Activated T-helper 2 cell treated with anti-CD3 and anti-CD28 coated beads, Interferon-gamma antibody, Interleukin-2, Interleukin-4, amounts not matched to agents 10 μg/mL and 5 μg/mL and 100 μg/mL, durations not matched to agents 14 hours and 24 hours and 36 hours (primary cell): ENCODE data around the gene DNALI1. TPM values are rescaled to one million over a fixed set of nuclear protein-coding genes. Genes with fewer than 3 reads are reported as not detected.
A peak's percentile ranks its signal among the peaks of the same experiment; 100 is the strongest.
"Not testable (repeated sequence)": the region's sequence is repeated elsewhere in the genome, so short reads cannot be mapped to it uniquely, and the experiment has no call there.

Source experiments
- DNase-seq: peaks from one replicate; pipeline ENCODE4 v3.0.0; 2021; ENCODE audit warnings: low spot score
- H3K27ac Mint-ChIP-seq: one replicate; pipeline ENCODE4 v1.8.0; 2021; ENCODE audit warnings: mixed read lengths
- H3K27me3 Mint-ChIP-seq: one replicate; pipeline ENCODE4 v1.8.0; 2021; ENCODE audit warnings: low read depth, mixed read lengths
- H3K36me3 Mint-ChIP-seq: one replicate; pipeline ENCODE4 v1.8.0; 2021; ENCODE audit warnings: low read depth, mixed read lengths
- H3K4me1 Mint-ChIP-seq: one replicate; pipeline ENCODE4 v1.8.0; 2021; ENCODE audit warnings: low read depth, mixed read lengths
- H3K4me3 Mint-ChIP-seq: one replicate; pipeline ENCODE4 v1.8.0; 2021; ENCODE audit warnings: low read depth, mild to moderate bottlenecking, moderate library complexity, mixed read lengths
- H3K9me3 Mint-ChIP-seq: one replicate; pipeline ENCODE4 v1.8.0; 2021; ENCODE audit warnings: mixed read lengths
- intact Hi-C: fragments of 100-400 bp; cut with micrococcal nuclease; formaldehyde crosslinking; loops from one replicate; pipeline ENCODE4 v1.15.1; 2023
- total RNA-seq: library from RNA; stranded (reverse); gene quantifications from 2 replicates; pipeline ENCODE4 v1.2.3, GENCODE V29; 2022

The DNALI1 gene
- total RNA-seq, 1 donor from 2014 or later: not detected

DNA sequence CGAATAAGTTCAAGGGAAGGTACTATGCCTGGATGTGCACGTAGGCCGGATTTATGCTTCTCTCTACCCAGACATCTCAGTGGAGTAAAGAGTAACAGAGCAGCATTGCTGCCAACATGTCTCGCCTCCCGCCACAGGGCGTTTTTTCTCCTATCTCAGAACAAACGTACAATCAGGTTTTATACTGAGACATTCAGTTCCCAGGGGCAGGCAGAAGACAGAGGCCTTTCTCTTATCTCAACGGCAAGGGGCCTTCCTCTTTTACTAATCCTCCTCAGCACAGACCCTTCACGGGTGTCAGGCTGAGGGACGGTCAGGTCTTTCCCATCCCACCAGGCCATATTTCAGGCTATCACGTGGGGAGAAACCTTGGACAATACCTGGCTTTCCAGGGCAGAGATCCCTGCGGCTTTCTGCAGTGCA is 3.2 kb downstream of the DNALI1 start:
- H3K36me3 Mint-ChIP-seq, DNase-seq, H3K4me3 Mint-ChIP-seq, H3K9me3 Mint-ChIP-seq, H3K27me3 Mint-ChIP-seq, H3K27ac Mint-ChIP-seq, H3K4me1 Mint-ChIP-seq: not testable (repeated sequence)
- intact Hi-C loops: loop anchor here (2.0 kb wide), 1 partner anchor 123 kb away; no protein-coding TSS in a partner anchor

DNA sequence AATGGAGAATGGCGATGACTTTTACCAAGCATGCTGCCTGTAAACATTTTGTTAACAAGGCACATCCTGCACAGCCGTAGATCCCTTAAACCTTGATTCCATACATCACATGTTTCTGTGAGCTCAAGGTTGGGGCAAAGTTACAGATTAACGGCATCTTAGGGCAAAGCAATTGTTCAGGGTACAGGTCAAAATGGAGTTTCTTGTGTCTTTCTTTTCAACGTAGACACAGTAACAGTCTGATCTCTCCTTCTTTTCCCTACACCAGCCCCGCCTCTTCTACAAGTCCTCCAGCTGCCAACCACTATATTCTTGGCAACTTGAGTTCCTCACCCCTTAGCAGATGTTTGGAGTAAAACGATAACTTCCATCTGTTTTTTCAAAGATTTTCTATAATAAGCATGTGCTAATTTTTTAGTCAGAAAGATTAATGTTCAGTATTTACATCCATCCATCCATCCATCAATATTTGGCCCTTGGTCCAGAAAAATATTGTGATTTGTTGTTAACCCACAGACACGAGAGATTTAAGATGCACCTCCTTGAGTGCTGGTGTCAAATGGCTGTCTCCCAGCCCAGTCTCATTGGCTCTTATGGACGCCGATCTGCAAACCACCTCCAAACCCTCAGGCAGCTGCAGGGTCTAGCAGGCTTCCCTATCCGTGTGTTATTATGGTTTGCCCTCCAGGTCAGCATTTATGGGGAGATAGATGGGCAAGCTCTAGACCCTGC is 3.8 kb downstream of the DNALI1 start:
- Mint-ChIP-seq H3K36me3 (peaks cover 7% of the 10 kb centered on the region), H3K4me1 (peaks cover 8% of the 10 kb centered on the region), H3K27ac (no peak overlapping the region), H3K9me3 (no peaks in the 10 kb centered on the region), H3K27me3 (no peaks in the 10 kb centered on the region), H3K4me3 (no peak overlapping the region)
- intact Hi-C loops: loop anchor here (2.0 kb wide), 1 partner anchor 122 kb away; no protein-coding TSS in a partner anchor
- DNase-seq: no peak

DNA sequence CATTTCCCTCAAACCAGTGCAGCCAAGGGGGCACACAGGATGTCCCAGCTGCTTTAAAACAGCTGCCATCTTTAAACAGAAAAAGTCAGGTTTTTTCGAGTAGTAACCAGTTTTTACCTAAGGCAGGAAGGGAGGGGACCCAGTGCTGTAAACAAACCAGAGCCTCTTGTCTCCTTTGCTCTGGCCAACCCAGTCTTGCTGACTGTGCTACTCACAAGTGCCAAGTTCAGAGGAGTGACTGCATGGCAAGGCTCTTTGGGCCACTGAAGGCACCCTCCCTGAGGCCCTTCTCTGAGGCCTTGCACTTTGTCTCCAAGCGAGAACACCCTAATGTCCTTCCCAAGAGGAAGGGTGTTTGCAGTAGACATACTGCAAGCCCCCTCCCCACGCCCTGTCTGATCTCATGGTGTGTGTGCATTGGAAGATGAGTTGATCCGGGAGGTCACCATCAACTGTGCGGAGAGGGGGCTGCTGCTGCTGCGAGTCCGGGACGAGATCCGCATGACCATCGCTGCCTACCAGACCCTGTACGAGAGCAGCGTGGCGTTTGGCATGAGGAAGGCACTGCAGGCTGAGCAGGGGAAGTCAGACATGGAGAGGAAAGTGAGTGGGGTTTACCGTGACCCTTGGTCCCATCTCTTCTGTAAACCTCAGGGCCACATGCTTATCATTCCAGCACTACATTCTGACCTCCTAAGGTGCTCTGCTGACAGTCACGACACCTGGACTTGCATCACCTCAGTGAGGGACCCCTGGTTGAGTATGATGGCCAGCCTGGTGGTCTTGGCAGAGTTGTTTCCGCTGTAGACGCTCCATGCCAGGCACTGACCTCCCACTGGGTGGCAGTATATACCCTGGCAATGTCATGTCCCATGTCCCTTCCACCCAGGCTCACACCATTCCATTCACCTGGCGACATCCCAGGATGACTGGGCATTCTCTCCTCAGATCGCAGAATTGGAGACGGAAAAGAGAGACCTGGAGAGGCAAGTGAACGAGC is 4.7 kb downstream of the DNALI1 start:
- Mint-ChIP-seq H3K4me3 (no peak overlapping the region), H3K27ac (no peak overlapping the region), H3K9me3 (no peaks in the 10 kb centered on the region), H3K36me3 (peaks cover 16% of the 10 kb centered on the region), H3K27me3 (no peaks in the 10 kb centered on the region), H3K4me1 (peaks cover 7% of the 10 kb centered on the region)
- intact Hi-C loops: loop anchor here (2.0 kb wide), 1 partner anchor 121 kb away; no protein-coding TSS in a partner anchor
- DNase-seq: no peak

DNA sequence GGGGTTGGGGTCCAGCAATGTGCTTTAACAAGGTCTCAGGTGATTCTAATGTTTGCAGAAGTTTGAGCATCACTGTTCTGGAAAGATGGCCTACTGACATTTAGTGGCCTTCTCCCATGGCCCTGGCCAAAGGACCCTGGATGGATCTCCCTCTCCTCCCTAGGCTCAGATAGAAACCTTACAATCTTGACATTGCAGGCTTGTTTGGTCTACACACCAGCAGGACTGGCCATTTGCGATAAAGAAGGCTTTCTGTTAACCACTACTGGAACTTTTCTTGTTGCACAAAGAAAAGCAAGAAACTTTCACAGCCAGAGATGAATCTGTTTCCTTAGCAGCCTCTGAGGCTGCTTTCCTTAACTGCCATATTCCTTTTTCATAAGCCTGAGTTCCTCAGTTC is 6.2 kb downstream of the DNALI1 start:
- no peaks in the 10 kb centered on the region for H3K27me3 Mint-ChIP-seq
- H3K27ac Mint-ChIP-seq: no peak overlapping the region
- DNase-seq: no peak
- H3K4me3 Mint-ChIP-seq: no peak overlapping the region
- peaks cover 2% of the 10 kb centered on the region for H3K4me1 Mint-ChIP-seq
- intact Hi-C loops: no loop called here
- no peaks in the 10 kb centered on the region for H3K9me3 Mint-ChIP-seq
- peaks cover 31% of the 10 kb centered on the region for H3K36me3 Mint-ChIP-seq

DNA sequence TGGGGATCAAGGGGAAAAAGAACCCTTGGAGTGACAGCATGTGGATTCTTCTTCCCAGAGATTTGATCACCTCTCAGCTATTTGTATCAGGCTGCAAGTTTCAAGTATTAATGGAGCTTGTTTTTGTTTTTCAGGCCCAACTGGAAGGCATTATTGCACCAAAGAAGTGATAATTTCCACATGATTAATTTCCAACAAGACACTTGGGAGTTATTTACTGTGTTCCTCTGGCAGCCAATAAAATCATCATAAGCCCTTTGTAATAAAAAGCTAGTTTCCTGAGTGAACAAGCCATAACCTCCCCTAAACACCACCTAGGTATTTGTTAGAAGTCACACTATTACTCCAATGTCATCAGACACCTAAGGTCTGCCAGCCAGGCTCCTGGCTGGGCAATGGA is 8.2 kb downstream of the DNALI1 start:
- Mint-ChIP-seq H3K36me3 (peaks cover 50% of the 10 kb centered on the region), H3K27ac (no peak overlapping the region), H3K9me3 (no peaks in the 10 kb centered on the region), H3K27me3 (no peaks in the 10 kb centered on the region), H3K4me1 (no peaks in the 10 kb centered on the region), H3K4me3 (no peak overlapping the region)
- intact Hi-C loops: no loop called here
- no peak for DNase-seq

DNA sequence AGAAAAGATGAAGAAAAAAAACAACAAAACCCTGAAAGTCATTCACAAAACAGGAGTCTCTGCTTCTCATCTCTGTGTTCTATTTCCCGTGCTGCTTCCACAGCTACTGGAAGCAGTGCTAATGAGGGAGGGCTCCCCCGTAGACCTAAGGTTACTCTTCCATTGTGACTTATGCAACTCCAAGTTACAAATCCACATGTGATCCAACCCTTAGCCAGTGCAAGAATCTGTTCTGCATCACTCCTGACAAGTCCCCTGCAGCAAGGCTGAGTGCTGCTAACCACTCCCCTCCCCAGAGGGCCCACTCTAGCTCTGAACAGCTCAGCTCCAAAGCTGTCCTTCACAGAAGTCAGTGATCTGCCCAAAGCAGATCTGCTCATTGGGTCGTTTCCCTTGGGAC is 10.3 kb downstream of the DNALI1 start:
- Mint-ChIP-seq H3K4me1 (peaks cover 16% of the 10 kb centered on the region), H3K4me3 (no peak overlapping the region), H3K27me3 (no peaks in the 10 kb centered on the region), H3K9me3 (no peaks in the 10 kb centered on the region), H3K36me3 (peaks cover 68% of the 10 kb centered on the region), H3K27ac (no peak overlapping the region)
- DNase-seq: no peak
- intact Hi-C loops: no loop called here

DNA sequence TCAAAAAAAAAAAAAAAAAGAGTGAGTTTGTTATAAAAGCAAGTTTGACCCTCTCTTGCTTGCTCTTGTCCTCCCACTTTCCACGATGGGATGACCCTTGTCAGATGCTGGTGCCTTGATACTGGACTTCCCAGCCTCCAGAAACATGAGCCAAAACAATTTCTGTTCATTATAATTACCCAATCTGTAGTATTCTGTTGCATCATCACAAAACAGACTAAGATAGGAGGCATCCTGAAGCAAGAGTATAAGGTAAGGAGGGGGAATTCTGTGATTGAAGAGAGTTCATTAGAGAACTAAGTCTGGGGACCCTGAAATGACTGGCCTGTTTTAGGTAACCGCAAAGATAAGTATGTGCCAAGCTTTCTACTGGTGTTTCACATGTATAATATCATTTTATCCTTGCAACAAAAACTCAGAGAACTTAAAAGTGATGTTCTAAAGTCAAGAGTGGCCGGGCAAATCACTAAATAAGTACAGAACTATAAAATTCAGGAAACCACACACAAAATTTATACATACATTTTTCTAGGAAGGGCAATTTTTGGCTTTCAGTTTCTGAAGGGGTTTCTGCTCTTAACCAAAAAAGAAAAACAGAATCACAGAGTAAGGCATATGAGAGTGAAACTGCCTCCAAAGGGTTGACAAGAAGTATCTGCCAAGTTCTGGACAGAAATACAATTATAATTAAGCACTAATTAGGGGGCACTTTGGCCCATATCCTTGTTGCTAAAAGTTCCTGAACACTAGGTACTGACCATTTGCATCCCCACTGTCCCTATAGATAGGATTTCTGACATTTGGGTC is 14.0 kb downstream of the DNALI1 start:
- peak overlapping the region; percentile 61 for H3K27ac Mint-ChIP-seq
- H3K36me3 Mint-ChIP-seq: peaks cover 94% of the 10 kb centered on the region
- H3K4me3 Mint-ChIP-seq: peak overlapping the region; percentile 14
- H3K4me1 Mint-ChIP-seq: peaks cover 47% of the 10 kb centered on the region
- H3K9me3 Mint-ChIP-seq: no peaks in the 10 kb centered on the region
- intact Hi-C loops: loop anchor here (10.0 kb wide), 1 partner anchor 96 kb away; the partner anchor contains the start of gene ZC3H12A
- DNase-seq: no peak
- no peaks in the 10 kb centered on the region for H3K27me3 Mint-ChIP-seq

DNA sequence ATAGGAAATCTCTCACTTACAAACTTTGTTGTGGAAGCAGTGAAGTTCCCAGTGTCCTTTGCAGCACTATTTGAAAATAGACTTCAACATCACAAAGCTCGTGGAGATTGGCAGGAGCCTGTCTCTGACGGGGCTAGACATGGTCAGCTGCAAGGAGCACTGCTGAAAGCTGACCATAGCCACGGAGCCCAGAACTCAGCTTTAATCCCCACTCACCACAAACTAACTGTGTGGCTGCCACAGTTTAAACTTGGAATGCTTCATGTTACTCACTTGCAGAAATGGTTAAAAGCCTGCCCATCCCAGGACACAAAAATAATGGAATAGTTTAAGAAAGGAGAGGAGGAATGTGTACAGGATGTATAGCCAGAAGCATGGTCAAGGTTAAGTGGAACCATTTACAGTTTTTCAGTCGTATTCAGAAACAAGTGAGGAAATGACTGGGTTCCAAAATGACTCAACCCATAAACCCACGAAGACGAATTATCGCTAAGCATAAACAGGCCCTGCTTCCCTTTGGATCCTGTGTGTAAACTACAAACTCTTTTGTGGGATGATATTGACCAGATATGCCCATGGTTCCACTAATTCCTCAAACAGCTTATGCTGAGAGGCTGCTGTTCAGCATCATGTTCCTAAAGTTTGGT is 18.2 kb downstream of the DNALI1 start:
- DNase-seq: no peak
- Mint-ChIP-seq H3K27me3 (no peaks in the 10 kb centered on the region), H3K4me1 (peaks cover 66% of the 10 kb centered on the region), H3K9me3 (no peaks in the 10 kb centered on the region), H3K4me3 (no peak overlapping the region), H3K27ac (peak overlapping the region; percentile 81), H3K36me3 (peaks cover 90% of the 10 kb centered on the region)
- intact Hi-C loops: loop anchor here (2.0 to 10.0 kb wide), 2 partner anchors 20 to 100 kb away; partner anchors contain the start of genes GNL2 and ZC3H12A

DNA sequence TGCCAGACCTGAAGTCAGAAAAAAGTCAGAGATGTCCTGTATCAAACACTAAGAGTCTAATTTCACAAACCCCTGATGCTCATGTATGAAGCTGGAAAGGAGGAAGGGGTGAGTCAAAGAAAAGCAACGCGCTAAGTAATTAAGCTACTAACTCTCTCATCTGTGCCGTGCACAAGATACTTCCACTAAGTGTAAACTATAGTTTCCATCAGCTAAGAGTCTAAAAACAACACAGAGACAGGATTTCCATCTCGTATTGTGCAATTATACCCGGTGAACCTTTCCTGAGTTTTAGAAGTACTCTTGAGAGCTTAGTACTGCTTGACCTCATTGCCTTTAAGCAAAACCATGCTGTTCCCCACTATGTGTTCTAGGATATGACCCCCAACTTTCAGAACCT is 19.0 kb downstream of the DNALI1 start:
- Mint-ChIP-seq H3K4me3 (no peak overlapping the region), H3K27me3 (no peaks in the 10 kb centered on the region), H3K27ac (peak overlapping the region; percentile 81), H3K36me3 (peaks cover 91% of the 10 kb centered on the region), H3K9me3 (no peaks in the 10 kb centered on the region), H3K4me1 (peaks cover 63% of the 10 kb centered on the region)
- intact Hi-C loops: loop anchor here (2.0 to 10.0 kb wide), 2 partner anchors 19 to 101 kb away; partner anchors contain the start of genes GNL2 and ZC3H12A
- DNase-seq: no peak

DNA sequence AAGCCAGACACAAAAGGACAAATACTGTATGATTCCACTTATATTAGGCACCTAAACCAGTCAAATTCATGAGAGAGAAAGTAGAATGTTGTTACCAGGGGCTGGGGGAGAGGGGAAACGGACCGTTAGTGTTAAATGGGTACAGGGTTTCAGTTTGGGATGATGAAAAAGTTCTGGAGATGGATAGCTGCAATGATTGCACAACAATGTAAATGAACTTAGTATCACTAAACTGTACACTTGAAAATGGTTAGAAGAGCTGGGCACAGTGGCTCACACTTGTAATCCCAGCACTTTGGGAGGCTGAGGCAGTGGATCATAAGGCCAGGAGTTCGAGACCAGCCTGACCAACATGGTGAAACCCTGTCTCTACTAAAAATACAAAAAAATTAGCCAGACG is 27.8 kb downstream of the DNALI1 start:
- intact Hi-C loops, DNase-seq, H3K27ac Mint-ChIP-seq, H3K4me3 Mint-ChIP-seq, H3K4me1 Mint-ChIP-seq, H3K27me3 Mint-ChIP-seq, H3K9me3 Mint-ChIP-seq: not testable (repeated sequence)
- peaks cover 74% of the 10 kb centered on the region for H3K36me3 Mint-ChIP-seq

DNA sequence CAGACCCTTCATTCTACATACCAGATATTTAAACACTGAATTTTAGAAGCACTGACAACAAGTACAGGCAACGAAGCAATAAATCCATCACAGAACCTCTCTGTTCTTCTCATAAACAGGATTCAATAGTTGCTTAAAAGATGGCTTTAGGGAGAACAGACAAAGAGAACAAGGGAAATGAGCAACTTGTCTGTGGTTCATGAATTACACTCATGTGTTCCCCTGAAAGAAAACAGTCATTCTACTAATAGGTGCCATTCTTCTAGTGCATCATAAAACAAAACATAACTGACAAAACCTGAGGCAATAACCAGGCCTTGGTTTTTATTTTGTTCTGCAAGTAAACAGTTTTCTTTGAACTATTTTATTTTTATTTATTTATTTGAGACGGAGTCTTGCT is 32.2 kb downstream of the DNALI1 start:
- H3K9me3 Mint-ChIP-seq: no peaks in the 10 kb centered on the region
- intact Hi-C loops: no loop called here
- H3K4me1 Mint-ChIP-seq: peaks cover 21% of the 10 kb centered on the region
- no peak overlapping the region for H3K4me3 Mint-ChIP-seq
- H3K27me3 Mint-ChIP-seq: no peaks in the 10 kb centered on the region
- no peak overlapping the region for H3K27ac Mint-ChIP-seq
- peaks cover 75% of the 10 kb centered on the region for H3K36me3 Mint-ChIP-seq
- no peak for DNase-seq

DNA sequence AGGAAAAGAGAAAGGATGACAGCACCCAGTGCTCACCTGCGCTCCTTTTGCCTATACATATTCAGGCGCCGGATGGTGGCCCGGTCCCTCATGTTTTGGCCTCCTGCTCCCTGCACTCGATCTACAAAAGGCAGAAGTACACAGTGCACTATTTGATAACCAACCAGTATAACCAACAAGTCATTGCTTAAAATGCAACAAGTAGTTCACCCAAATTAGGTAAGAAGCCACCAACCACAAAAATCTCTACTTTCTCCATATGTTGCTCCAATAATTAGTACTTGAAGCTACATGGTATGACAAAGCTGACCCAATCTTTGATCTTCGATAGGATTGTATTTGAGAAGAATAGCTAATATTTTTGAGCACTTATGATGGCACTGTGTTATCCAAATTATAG is 37.0 kb downstream of the DNALI1 start:
- DNase-seq: no peak
- H3K9me3 Mint-ChIP-seq: no peaks in the 10 kb centered on the region
- peaks cover 26% of the 10 kb centered on the region for H3K4me1 Mint-ChIP-seq
- peaks cover 3% of the 10 kb centered on the region for H3K27me3 Mint-ChIP-seq
- peak overlapping the region; percentile 26 for H3K4me3 Mint-ChIP-seq
- H3K27ac Mint-ChIP-seq: no peak overlapping the region
- intact Hi-C loops: loop anchor here (2.0 to 10.0 kb wide), 2 partner anchors 19 to 1261 kb away; partner anchors contain the start of gene RRAGC
- peaks cover 56% of the 10 kb centered on the region for H3K36me3 Mint-ChIP-seq
